T-helper 9 cell (primary cell): ENCODE data around the gene KAZN.

Experiments
- DNase-seq: peaks from one replicate; pipeline ENCODE4 v3.0.0-alpha.2; 2020

The KAZN gene

DNA sequence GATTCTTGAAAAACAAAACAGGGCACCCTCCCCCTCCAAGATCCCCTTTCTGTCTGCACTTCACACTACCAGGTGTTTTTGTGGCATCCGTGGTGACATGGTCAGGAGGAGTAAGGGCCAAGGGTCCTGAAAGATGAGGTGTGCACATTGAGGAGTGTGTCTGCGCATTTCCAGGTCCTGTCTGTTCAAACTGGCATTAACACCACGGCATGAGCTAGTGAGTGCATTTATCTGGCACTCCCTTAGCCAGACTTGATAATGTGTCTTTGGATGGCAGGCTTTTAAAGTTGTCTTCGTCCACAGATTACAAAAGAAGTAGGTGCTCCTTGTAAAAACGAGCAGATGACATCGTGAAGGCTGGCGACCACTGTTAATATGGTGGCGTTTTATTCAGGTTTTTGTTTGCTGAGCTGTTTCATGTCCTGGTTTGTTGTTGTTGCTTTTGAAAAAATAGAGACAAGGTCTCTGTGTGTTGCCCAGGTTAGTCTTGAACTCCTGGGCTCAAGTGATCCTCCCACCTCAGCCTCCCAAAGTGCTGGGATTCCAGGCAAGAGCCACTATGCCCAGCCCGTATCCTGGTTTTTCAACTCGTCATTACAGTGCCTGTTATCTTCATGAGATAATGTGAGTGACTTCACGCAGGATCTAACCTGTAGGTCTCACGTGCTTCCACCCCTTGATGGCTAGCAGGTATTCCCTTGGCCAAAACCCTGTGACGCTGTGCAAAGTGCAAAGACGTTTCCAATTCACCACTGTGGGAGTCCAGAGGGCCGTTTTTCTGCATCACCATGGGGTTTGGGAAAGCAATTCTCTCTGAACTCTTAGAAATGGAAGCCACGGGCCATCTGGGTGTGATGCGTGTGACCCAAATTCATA is 559.3 kb downstream of the KAZN start:
- DNase-seq: no peak

DNA sequence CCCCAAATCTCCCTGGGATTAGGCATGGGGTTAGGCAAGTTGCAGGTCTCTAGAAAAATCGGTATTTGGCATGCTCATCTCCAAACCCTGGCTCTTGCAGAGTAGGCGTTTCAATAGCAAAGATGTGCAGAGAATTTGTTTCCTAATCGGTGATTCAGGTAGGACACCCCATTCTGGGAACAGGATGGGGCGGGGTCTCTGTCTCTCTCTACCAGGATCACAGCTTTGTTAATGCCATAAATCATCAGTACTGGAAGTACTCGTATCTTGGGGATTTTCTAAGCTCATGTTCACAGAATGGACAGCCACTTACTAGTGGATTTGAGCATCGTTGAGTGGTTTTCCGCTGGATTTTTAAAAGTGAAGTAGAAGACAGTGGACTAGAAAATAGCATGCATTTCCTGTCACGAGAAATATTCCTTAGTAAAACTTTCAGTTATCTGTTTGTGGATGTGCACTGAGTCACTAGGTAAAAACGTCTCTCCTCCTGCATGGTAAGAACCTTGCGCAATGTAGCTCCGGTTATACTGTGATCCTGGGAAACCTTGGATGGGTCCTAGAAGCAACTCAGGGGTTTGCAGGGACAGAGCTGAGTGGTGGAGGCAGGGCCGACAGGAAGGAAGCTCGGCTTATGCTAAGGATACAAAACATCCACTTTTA is 560.2 kb downstream of the KAZN start:
- no peak for DNase-seq

DNA sequence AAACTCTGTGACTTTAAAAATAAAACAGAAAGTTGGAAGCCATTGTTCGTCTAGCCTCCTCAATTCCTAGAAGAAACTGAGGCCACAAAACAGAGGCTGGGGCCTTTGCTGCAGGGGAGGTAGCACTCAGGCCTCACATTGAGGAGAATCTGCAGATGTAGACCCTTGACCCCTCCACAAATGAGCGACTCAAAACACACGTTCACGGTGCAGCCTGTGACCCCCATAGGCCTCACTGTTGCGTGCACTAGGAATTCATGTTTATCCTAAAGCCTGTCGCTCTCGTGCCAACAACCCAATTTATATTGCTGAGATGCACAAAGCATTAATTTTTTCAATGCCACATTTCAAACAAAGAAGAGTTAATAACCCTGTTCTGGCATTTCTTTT is 560.7 kb downstream of the KAZN start:
- DNase-seq: no peak

DNA sequence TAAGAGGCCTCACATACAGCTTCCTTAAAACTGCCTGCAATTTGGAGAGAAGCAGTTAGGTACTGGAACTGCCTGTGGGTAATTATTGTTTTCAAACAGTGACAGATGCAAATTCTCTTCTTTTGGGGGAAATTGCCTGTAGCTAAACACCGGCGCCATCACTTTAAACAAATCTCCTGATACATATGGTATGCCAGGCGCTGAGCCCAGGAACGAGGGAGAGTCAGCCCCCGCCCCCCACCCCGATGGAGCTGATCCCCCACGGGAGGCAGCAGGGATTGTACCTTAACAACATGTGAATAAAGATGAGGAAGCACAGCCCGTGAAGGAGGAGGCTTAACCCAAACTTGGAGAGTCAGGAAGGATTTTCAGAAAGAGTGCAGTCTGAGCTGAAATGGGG is 562.1 kb downstream of the KAZN start:
- no peak for DNase-seq

DNA sequence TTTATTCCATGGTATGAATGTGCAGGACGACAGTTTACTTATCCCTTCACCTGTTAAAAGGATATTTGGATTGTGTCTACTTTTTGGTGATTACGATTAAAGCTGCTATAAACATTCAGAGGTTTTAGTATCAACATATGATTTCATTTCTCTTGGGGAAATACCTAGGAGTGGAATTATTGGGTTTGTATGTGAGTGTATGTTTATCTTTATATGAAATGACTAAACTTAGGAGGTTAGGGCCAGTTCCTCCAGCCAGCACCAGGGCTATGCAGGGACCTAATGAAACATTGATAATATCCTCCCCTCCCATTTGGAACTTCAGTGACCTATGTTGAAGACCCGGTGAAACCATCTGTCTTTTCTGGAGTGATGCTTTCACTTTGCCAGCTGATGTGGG is 568.9 kb downstream of the KAZN start:
- DNase-seq: no peak
